Activated CD8-positive, alpha-beta memory T cell treated with anti-CD3 and anti-CD28 coated beads for 4 hours (primary cell): ENCODE data around the gene TRIB2.

Experiments used
- DNase-seq, 2 donors: peaks; one replicate each; pipeline ENCODE4 v3.0.0-alpha.2; 2020; ENCODE audit warnings: low read depth in 2 of 2

TRIB2 gene

GRCh38 chr2:12778811-12779579 lies 62.3 kb downstream of the TRIB2 start:
- DNase-seq: no peak

GRCh38 chr2:12781329-12781728 lies 64.6 kb downstream of the TRIB2 start:
- no peak for DNase-seq

GRCh38 chr2:12787891-12788801 lies 71.4 kb downstream of the TRIB2 start:
- no peak for DNase-seq

- DNase-seq: no peak
Measured at GRCh38 chr2:12791906-12792305, 75.2 kb downstream of the TRIB2 start.
